HG03139 (cell line): ENCODE measurements around the gene RBBP6.
A peak's percentile ranks its signal among the peaks of the same experiment; 100 is the strongest.
"Not testable (repeated sequence)": the region's sequence is repeated elsewhere in the genome, so short reads cannot be mapped to it uniquely, and the experiment has no call there.

Experiments
- ATAC-seq: cut with Tn5 transposase; IDR thresholded peaks from one replicate; pipeline ENCODE4 v1.9.1; 2021; ENCODE audit not compliant: unreplicated experiment

The RBBP6 gene

GRCh38 chr16:24539295-24539849, at the start of gene RBBP6:
Gene RBBP6 (plus strand): TSS chr16:24539566. CDS start chr16:24540627, 1,061 bp downstream.
- ATAC-seq = peak; percentile 88

GRCh38 chr16:24490866-24491265, 48.5 kb upstream of the RBBP6 start:
- ATAC-seq = no peak

GRCh38 chr16:24491731-24492130, 47.6 kb upstream of the RBBP6 start:
- ATAC-seq = no peak

- ATAC-seq = no peak
Measured at GRCh38 chr16:24493821-24494220, 45.5 kb upstream of the RBBP6 start.

- ATAC-seq = not testable (repeated sequence)
Measured at GRCh38 chr16:24495207-24495606, 44.2 kb upstream of the RBBP6 start.

GRCh38 chr16:24497440-24497839, 41.9 kb upstream of the RBBP6 start:
- no peak for ATAC-seq

- no peak for ATAC-seq
Measured at GRCh38 chr16:24499193-24499814, 40.1 kb upstream of the RBBP6 start.

GRCh38 chr16:24504472-24505345, 34.7 kb upstream of the RBBP6 start:
- no peak for ATAC-seq

GRCh38 chr16:24505959-24506358, 33.4 kb upstream of the RBBP6 start:
- ATAC-seq = no peak

- ATAC-seq = no peak
Measured at GRCh38 chr16:24507959-24508480, 31.3 kb upstream of the RBBP6 start.

- ATAC-seq = no peak
Measured at GRCh38 chr16:24508614-24509013, 30.8 kb upstream of the RBBP6 start.

- ATAC-seq = no peak
Measured at GRCh38 chr16:24509536-24509935, 29.8 kb upstream of the RBBP6 start.

GRCh38 chr16:24511174-24511573, 28.2 kb upstream of the RBBP6 start:
- ATAC-seq = no peak

- ATAC-seq = no peak
Measured at GRCh38 chr16:24511792-24512191, 27.6 kb upstream of the RBBP6 start.

GRCh38 chr16:24514096-24514495, 25.3 kb upstream of the RBBP6 start:
- ATAC-seq = no peak

GRCh38 chr16:24515186-24515585, 24.2 kb upstream of the RBBP6 start:
- ATAC-seq = no peak

GRCh38 chr16:24516900-24517669, 22.3 kb upstream of the RBBP6 start:
- no peak for ATAC-seq

GRCh38 chr16:24518498-24518897, 20.9 kb upstream of the RBBP6 start:
- no peak for ATAC-seq

- ATAC-seq = no peak
Measured at GRCh38 chr16:24520983-24521382, 18.4 kb upstream of the RBBP6 start.

GRCh38 chr16:24522751-24523150, 16.6 kb upstream of the RBBP6 start:
- ATAC-seq = no peak

- no peak for ATAC-seq
Measured at GRCh38 chr16:24523569-24523968, 15.8 kb upstream of the RBBP6 start.
